Aorta (tissue), 5 donors: ENCODE data around the gene YWHAG. TPM values are rescaled to one million over a fixed set of nuclear protein-coding genes. Genes with fewer than 3 reads are reported as not detected.
"Not testable (repeated sequence)": the region's sequence is repeated elsewhere in the genome, so short reads cannot be mapped to it uniquely, and the experiment has no call there.

Source experiments
- ATAC-seq: fragments of 200-7000 bp; cut with Tn5 transposase; one replicate; pipeline ENCODE4 v1.9.1; 2022; ENCODE audit warnings: moderate library complexity; ENCODE audit not compliant: low FRiP score
- DNase-seq, 2 donors: peaks; one replicate each; pipeline ENCODE4 v3.0.0-alpha.2; 2020
- H3K27ac ChIP-seq, 2 donors: one replicate each; pipeline ENCODE4 v1.5.1; 2013; ENCODE audit warnings: low read length in 2 of 2, mild to moderate bottlenecking in 2 of 2, moderate library complexity in 2 of 2, control low read depth in 1 of 2, inconsistent platforms in 1 of 2, low read depth in 1 of 2
- H3K27me3 ChIP-seq, 2 donors: one replicate each; pipeline ENCODE4 v1.6.1; 2013; ENCODE audit warnings: control low read depth in 1 of 2, low read length in 1 of 2, mild to moderate bottlenecking in 1 of 2, moderate library complexity in 1 of 2; ENCODE audit not compliant: insufficient read depth in 2 of 2, control insufficient read depth in 1 of 2
- H3K36me3 ChIP-seq, 2 donors: one replicate each; pipeline ENCODE4 v1.6.1; 2013; ENCODE audit warnings: control low read depth in 1 of 2, low read length in 1 of 2, mild to moderate bottlenecking in 1 of 2; ENCODE audit not compliant: insufficient read depth in 2 of 2, control insufficient read depth in 1 of 2
- H3K4me1 ChIP-seq, 2 donors: one replicate each; pipeline ENCODE4 v1.6.1; 2013; ENCODE audit warnings: low read length in 2 of 2, control low read depth in 1 of 2, mild to moderate bottlenecking in 1 of 2, moderate library complexity in 1 of 2; ENCODE audit not compliant: insufficient read depth in 2 of 2, control insufficient read depth in 1 of 2
- H3K4me3 ChIP-seq, 2 donors: one replicate each; pipeline ENCODE4 v1.5.1; 2013; ENCODE audit warnings: low read length in 2 of 2, control low read depth in 1 of 2, mild to moderate bottlenecking in 1 of 2
- H3K9me3 ChIP-seq: one replicate; pipeline ENCODE4 v1.6.1; 2013; ENCODE audit warnings: mild to moderate bottlenecking, low read length; ENCODE audit not compliant: control insufficient read depth
- WGBS, 2 donors: extraction: QIAGEN DNeasy Blood & Tissue Kit; methylation state at CpG; one replicate each; pipeline ENCODE4 v1.1.7; 2013; 5-methylcytosine and 5-hydroxymethylcytosine counted together
- intact Hi-C, 2 donors: fragments of 100-400 bp; cut with DNase I; formaldehyde crosslinking; loops; one replicate each; pipeline versions ENCODE4 v1.14.2 to v1.15.0; 2022
- polyA plus RNA-seq, 2 donors: library from polyadenylated mRNA; stranded (reverse); fragments of 200-250 nt; gene quantifications; one replicate each; pipeline ENCODE4 v1.2.3, GENCODE V29; 2013
- total RNA-seq, 2 donors: library from RNA; stranded (reverse); fragmentation: NEBNext Ultra II Directional; extraction: Animal tissue kit (Norgen Biotek cat#: 25700); gene quantifications; one replicate each; pipeline ENCODE4 v1.2.1, GENCODE V29; 2021
- donor health status: healthy with polysubstance abuse.
- donor health status: Bipolar disorder and iron deficiency.
- donor health status: DM: no; HTN: no; CAD: no.
- donor health status: DM: no; HTN: no; CAD: no.
- donor health status: DM: yes; HTN: yes; CAD: no.

YWHAG gene
- total and polyA plus RNA-seq, 4 donors = 40.0 to 121 (median 81.1) TPM

- no peaks in the 10 kb centered on the region for H3K9me3 ChIP-seq
- intact Hi-C loops = no loop called here
- H3K36me3 ChIP-seq = no peaks in the 10 kb centered on the region
- H3K27me3 ChIP-seq = no peaks in the 10 kb centered on the region
- ATAC-seq (no peak), DNase-seq (no peak)
- H3K4me3 ChIP-seq = no peak overlapping the region
- H3K27ac ChIP-seq = no peak overlapping the region
- peaks cover 0 to 9% of the 10 kb centered on the region in 2 donors for H3K4me1 ChIP-seq
Measured at GRCh38 chr7:76336094-76336493, 22.7 kb downstream of the YWHAG start.

GRCh38 chr7:76335417-76335816 lies 23.4 kb downstream of the YWHAG start:
- DNase-seq, H3K27ac ChIP-seq, intact Hi-C loops, H3K36me3 ChIP-seq, H3K27me3 ChIP-seq, H3K9me3 ChIP-seq, ATAC-seq, H3K4me3 ChIP-seq, H3K4me1 ChIP-seq: not testable (repeated sequence)
- 98% methylated on average over 2 of the region's 2 CpGs for WGBS, 2 donors

GRCh38 chr7:76334320-76334967 lies 24.3 kb downstream of the YWHAG start:
- ATAC-seq = no peak
- WGBS, 2 donors = 84% methylated on average over 6 of the region's 6 CpGs
- intact Hi-C loops = no loop called here
- no peaks in the 10 kb centered on the region for H3K9me3 ChIP-seq
- DNase-seq = no peak
- peaks cover 0 to 9% of the 10 kb centered on the region in 2 donors for H3K4me1 ChIP-seq
- no peaks in the 10 kb centered on the region for H3K27me3 ChIP-seq
- no peak overlapping the region for H3K4me3 ChIP-seq
- H3K36me3 ChIP-seq = no peaks in the 10 kb centered on the region
- no peak overlapping the region for H3K27ac ChIP-seq

- Histone ChIP-seq H3K4me3 (no peak overlapping the region), H3K27ac (peak overlapping the region in 1 of 2 donors; percentile 23), H3K4me1 (peaks cover 0 to 7% of the 10 kb centered on the region in 2 donors), H3K36me3 (peaks cover 0 to 4% of the 10 kb centered on the region in 2 donors), H3K9me3 (no peaks in the 10 kb centered on the region), H3K27me3 (no peaks in the 10 kb centered on the region)
- ATAC-seq (peak; percentile 82), DNase-seq (peak; percentile 69 to 86)
- WGBS, 2 donors = 14 to 19% methylated on average over 14 of the region's 14 CpGs
- intact Hi-C loops = no loop called here
Measured at GRCh38 chr7:76333511-76334101, 25.2 kb downstream of the YWHAG start.

GRCh38 chr7:76332078-76332477 lies 26.7 kb downstream of the YWHAG start:
- Histone ChIP-seq H3K4me1 (peaks cover 0 to 9% of the 10 kb centered on the region in 2 donors), H3K27ac (peak overlapping the region in 1 of 2 donors; percentile 67), H3K36me3 (peaks cover 0 to 4% of the 10 kb centered on the region in 2 donors), H3K9me3 (no peaks in the 10 kb centered on the region), H3K27me3 (no peaks in the 10 kb centered on the region), H3K4me3 (no peak overlapping the region)
- intact Hi-C loops = no loop called here
- 76 to 79% methylated on average over 9 of the region's 9 CpGs for WGBS, 2 donors
- ATAC-seq (no peak), DNase-seq (no peak)

- Histone ChIP-seq H3K4me1 (peaks cover 2 to 14% of the 10 kb centered on the region in 2 donors), H3K27me3 (no peaks in the 10 kb centered on the region), H3K4me3 (no peak overlapping the region), H3K27ac (peak overlapping the region in 1 of 2 donors; percentile 20), H3K9me3 (no peaks in the 10 kb centered on the region), H3K36me3 (peaks cover 0 to 4% of the 10 kb centered on the region in 2 donors)
- WGBS, 2 donors = 80 to 90% methylated on average over 5 of the region's 5 CpGs
- ATAC-seq (no peak), DNase-seq (no peak)
- intact Hi-C loops = no loop called here
Measured at GRCh38 chr7:76330673-76331072, 28.1 kb downstream of the YWHAG start.

GRCh38 chr7:76330261-76330660 lies 28.5 kb downstream of the YWHAG start:
- 83 to 85% methylated on average over 4 of the region's 4 CpGs for WGBS, 2 donors
- DNase-seq (no peak), ATAC-seq (no peak)
- H3K9me3 ChIP-seq = no peaks in the 10 kb centered on the region
- H3K36me3 ChIP-seq = peaks cover 0 to 4% of the 10 kb centered on the region in 2 donors
- intact Hi-C loops = no loop called here
- H3K4me3 ChIP-seq = no peak overlapping the region
- H3K4me1 ChIP-seq = peaks cover 2 to 14% of the 10 kb centered on the region in 2 donors
- H3K27me3 ChIP-seq = no peaks in the 10 kb centered on the region
- H3K27ac ChIP-seq = no peak overlapping the region

- H3K4me1 ChIP-seq = peaks cover 2 to 14% of the 10 kb centered on the region in 2 donors
Measured at GRCh38 chr7:76329479-76329878, 29.3 kb downstream of the YWHAG start.

GRCh38 chr7:76328389-76328788 lies 30.4 kb downstream of the YWHAG start:
- intact Hi-C loops = no loop called here
- Histone ChIP-seq H3K4me3 (no peak overlapping the region), H3K27ac (no peak overlapping the region), H3K36me3 (peaks cover 0 to 4% of the 10 kb centered on the region in 2 donors), H3K4me1 (peaks cover 2 to 14% of the 10 kb centered on the region in 2 donors), H3K9me3 (no peaks in the 10 kb centered on the region), H3K27me3 (no peaks in the 10 kb centered on the region)
- WGBS, 2 donors = 78 to 86% methylated on average over 15 of the region's 15 CpGs
- ATAC-seq (no peak), DNase-seq (peak in 1 of 2 donors; percentile 51)

More at GRCh38 chr7:76329479-76329878, 29.3 kb downstream of the YWHAG start:
- WGBS, 2 donors = 90 to 94% methylated on average over 27 to 29 of the region's 29 CpGs
- intact Hi-C loops = no loop called here
- DNase-seq (peak in 1 of 2 donors; percentile 78), ATAC-seq (no peak)
- Histone ChIP-seq H3K9me3 (no peaks in the 10 kb centered on the region), H3K36me3 (peaks cover 0 to 4% of the 10 kb centered on the region in 2 donors), H3K27ac (no peak overlapping the region), H3K27me3 (no peaks in the 10 kb centered on the region), H3K4me3 (no peak overlapping the region)
